ACC112 (cell line): ENCODE results near the gene ARMH4.

ENCODE experiments used
- H2AFZ ChIP-seq: fragments of 200-600 bp; sonication (generic); one replicate; pipeline ENCODE4 v1.6.0; 2017; ENCODE audit warnings: antibody characterized with exemption, low read length; ENCODE audit not compliant: unreplicated experiment
- H3K27ac ChIP-seq: fragments of 200-600 bp; sonication (generic); 2 replicates; pipeline ENCODE4 v1.5.1; 2014; ENCODE audit warnings: low read depth, mild to moderate bottlenecking, antibody characterized with exemption, low read length, moderate library complexity
- H3K27me3 ChIP-seq: fragments of 200-600 bp; sonication (generic); 2 replicates; pipeline ENCODE4 v1.6.1; 2014; ENCODE audit warnings: mild to moderate bottlenecking, antibody characterized with exemption, low read length, moderate library complexity, mixed read lengths; ENCODE audit not compliant: insufficient read depth
- H3K36me3 ChIP-seq: fragments of 200-600 bp; sonication (generic); 2 replicates; pipeline ENCODE4 v1.6.1; 2016; ENCODE audit warnings: mild to moderate bottlenecking, antibody characterized with exemption, low read length, moderate library complexity, mixed read lengths; ENCODE audit not compliant: insufficient read depth
- H3K4me1 ChIP-seq: fragments of 200-600 bp; sonication (generic); one replicate; pipeline ENCODE4 v1.6.1; 2016; ENCODE audit warnings: low read length, mixed read lengths; ENCODE audit not compliant: insufficient read depth, unreplicated experiment, control insufficient read depth
- H3K4me3 ChIP-seq: fragments of 200-600 bp; sonication (generic); 2 replicates; pipeline ENCODE4 v1.5.1; 2014; ENCODE audit warnings: mild to moderate bottlenecking, low read depth, low read length
- H3K79me2 ChIP-seq: fragments of 200-600 bp; sonication (generic); one replicate; pipeline ENCODE4 v1.6.0; 2016; ENCODE audit warnings: low read length; ENCODE audit not compliant: control insufficient read depth, unreplicated experiment, insufficient read depth

The ARMH4 gene

GRCh38 chr14:58177125-58177524 is 25.1 kb upstream of the ARMH4 start:
- H3K27me3 ChIP-seq, result no peaks in the 10 kb centered on the region; the same call in 1 of the 2 replicates
- no peak overlapping the region for H3K4me3 ChIP-seq
- H3K27ac ChIP-seq, result no peak overlapping the region
- H2AFZ ChIP-seq, result no peak overlapping the region
- H3K4me1 ChIP-seq, result no peaks in the 10 kb centered on the region
- no peaks in the 10 kb centered on the region for H3K79me2 ChIP-seq
- H3K36me3 ChIP-seq, result no peaks in the 10 kb centered on the region

- Histone ChIP-seq H3K27me3 (no peaks in the 10 kb centered on the region; the same call in 1 of the 2 replicates), H3K4me1 (peaks cover 2% of the 10 kb centered on the region), H3K36me3 (no peaks in the 10 kb centered on the region), H3K79me2 (no peaks in the 10 kb centered on the region), H3K27ac (no peak overlapping the region), H3K4me3 (no peak overlapping the region), H2AFZ (peak overlapping the region; percentile 39)
Measured at GRCh38 chr14:58171090-58171489, 19.1 kb upstream of the ARMH4 start.

GRCh38 chr14:58167891-58168290 is 15.9 kb upstream of the ARMH4 start:
- Histone ChIP-seq H3K27ac (no peak overlapping the region), H2AFZ (no peak overlapping the region), H3K36me3 (no peaks in the 10 kb centered on the region), H3K79me2 (no peaks in the 10 kb centered on the region), H3K27me3 (no peaks in the 10 kb centered on the region), H3K4me3 (no peak overlapping the region), H3K4me1 (peaks cover 5% of the 10 kb centered on the region)

- Histone ChIP-seq H3K4me1 (peaks cover 5% of the 10 kb centered on the region), H3K36me3 (no peaks in the 10 kb centered on the region), H3K27me3 (no peaks in the 10 kb centered on the region), H2AFZ (no peak overlapping the region), H3K27ac (no peak overlapping the region), H3K4me3 (no peak overlapping the region), H3K79me2 (no peaks in the 10 kb centered on the region)
Measured at GRCh38 chr14:58167057-58167456, 15.0 kb upstream of the ARMH4 start.

- Histone ChIP-seq H3K27ac (no peak overlapping the region), H3K4me3 (no peak overlapping the region), H3K79me2 (no peaks in the 10 kb centered on the region), H3K27me3 (no peaks in the 10 kb centered on the region), H2AFZ (peak overlapping the region; percentile 57), H3K4me1 (peaks cover 5% of the 10 kb centered on the region), H3K36me3 (no peaks in the 10 kb centered on the region)
Measured at GRCh38 chr14:58166005-58166983, 14.3 kb upstream of the ARMH4 start.

GRCh38 chr14:58160561-58160960 is 8.5 kb upstream of the ARMH4 start:
- no peak overlapping the region for H3K27ac ChIP-seq
- no peaks in the 10 kb centered on the region for H3K79me2 ChIP-seq
- H3K4me3 ChIP-seq, result no peak overlapping the region
- peaks cover 19% of the 10 kb centered on the region for H3K27me3 ChIP-seq
- no peaks in the 10 kb centered on the region for H3K36me3 ChIP-seq
- H2AFZ ChIP-seq, result no peak overlapping the region
- no peaks in the 10 kb centered on the region for H3K4me1 ChIP-seq

GRCh38 chr14:58151133-58152013 is 640 bp downstream of the ARMH4 start:
- H3K79me2 ChIP-seq, result no peaks in the 10 kb centered on the region
- H3K27ac ChIP-seq, result no peak overlapping the region
- H2AFZ ChIP-seq, result peak overlapping the region; percentile 47
- peaks cover 55% of the 10 kb centered on the region for H3K27me3 ChIP-seq
- peaks cover 5% of the 10 kb centered on the region for H3K4me1 ChIP-seq
- peak overlapping the region; percentile 87 for H3K4me3 ChIP-seq
- no peaks in the 10 kb centered on the region for H3K36me3 ChIP-seq

- peaks cover 5% of the 10 kb centered on the region for H3K4me1 ChIP-seq
- no peaks in the 10 kb centered on the region for H3K36me3 ChIP-seq
- H3K27ac ChIP-seq, result no peak overlapping the region
- no peaks in the 10 kb centered on the region for H3K79me2 ChIP-seq
- H3K4me3 ChIP-seq, result no peak overlapping the region
- peaks cover 66% of the 10 kb centered on the region for H3K27me3 ChIP-seq
- H2AFZ ChIP-seq, result no peak overlapping the region
Measured at GRCh38 chr14:58150243-58150805, 1.7 kb downstream of the ARMH4 start.

GRCh38 chr14:58149196-58149595 is 2.8 kb downstream of the ARMH4 start:
- no peaks in the 10 kb centered on the region for H3K79me2 ChIP-seq
- no peak overlapping the region for H3K4me3 ChIP-seq
- H3K27ac ChIP-seq, result no peak overlapping the region
- H3K27me3 ChIP-seq, result peaks cover 67% of the 10 kb centered on the region
- H3K4me1 ChIP-seq, result peaks cover 5% of the 10 kb centered on the region
- H2AFZ ChIP-seq, result no peak overlapping the region
- no peaks in the 10 kb centered on the region for H3K36me3 ChIP-seq

GRCh38 chr14:58146399-58146798 is 5.6 kb downstream of the ARMH4 start:
- Histone ChIP-seq H3K27ac (no peak overlapping the region), H3K36me3 (no peaks in the 10 kb centered on the region), H3K27me3 (peaks cover 62% of the 10 kb centered on the region), H3K4me3 (no peak overlapping the region), H3K4me1 (no peaks in the 10 kb centered on the region), H2AFZ (no peak overlapping the region), H3K79me2 (no peaks in the 10 kb centered on the region)
